ENCODE data around the gene IL19. TPM values are rescaled to one million over a fixed set of nuclear protein-coding genes. Genes with fewer than 3 reads are reported as not detected.

IL19 gene
- total and polyA plus RNA-seq, 2 donors (not counting 3 experiments of a cell fraction or from before 2014, with no cell fraction given) = not detected

DNA sequence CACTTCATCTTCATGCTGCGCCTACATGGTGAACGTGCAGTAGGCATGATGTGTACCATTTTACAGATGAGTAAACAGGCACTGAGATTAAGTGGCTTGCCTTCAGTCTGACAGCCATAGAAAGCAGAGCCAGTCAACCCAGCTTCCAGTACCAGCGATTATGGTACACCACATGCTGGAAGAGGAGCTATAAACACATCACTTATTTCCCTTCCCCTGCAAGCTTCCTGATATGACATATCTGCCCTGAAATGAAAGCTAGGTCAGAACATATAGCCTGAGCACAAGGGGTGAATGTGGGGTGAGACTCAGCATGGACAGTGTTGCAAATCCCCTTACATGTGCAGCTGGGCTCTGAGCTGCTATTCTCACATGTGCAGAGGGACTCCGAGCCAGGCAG is 61.1 kb downstream of the IL19 start:
- intact Hi-C loops (cut with micrococcal nuclease) = no loop called here
- H3K9ac ChIP-seq (replicated peaks; ENCODE audit: extremely low read depth, insufficient read depth, low read length) = no peak overlapping the region
- no peak overlapping the region for H3K4me3 ChIP-seq (replicated peaks in 1 of 3; ENCODE audit: insufficient read depth in 1 of 3, low read depth in 1 of 3, low read length in 3 of 3)
- no peaks in the 10 kb centered on the region for H3K4me1 ChIP-seq (ENCODE audit: control insufficient read depth, extremely low read depth, insufficient read depth, low read length)
- peaks cover 3 to 9% of the 10 kb centered on the region in 2 experiments for H3K27me3 ChIP-seq (ENCODE audit: control insufficient read depth in 2 of 2, insufficient read depth in 2 of 2, low read length in 2 of 2)
- ChIA-PET CTCF (interaction anchor here (1.0 to 1.3 kb wide), 2 partner anchors 22 to 24 kb away, joined by 3 to 4 read pairs; no protein-coding TSS in a partner anchor), POLR2A (no interaction called here)
- no peaks in the 10 kb centered on the region for H3K9me1 ChIP-seq (replicated peaks; ENCODE audit: control insufficient read depth, extremely low read depth, insufficient read depth, low read length)
- BruUV-seq (replicated peaks) = no TSS peak
- no peak overlapping the region for H2AFZ ChIP-seq (ENCODE audit: low read depth, low read length)
- DNase-seq (ENCODE audit: low read depth, low spot score) (no peak), FAIRE-seq (no peak)
- H4K20me1 ChIP-seq (replicated peaks; ENCODE audit: control insufficient read depth, extremely low read depth, insufficient read depth, low read length) = no peaks in the 10 kb centered on the region
- no peaks in the 10 kb centered on the region for H3K79me2 ChIP-seq (ENCODE audit: control insufficient read depth, insufficient read depth, low read length)
- no peaks in the 10 kb centered on the region for H3K9me3 ChIP-seq (replicated peaks; ENCODE audit: control insufficient read depth, insufficient read depth, low read length)
- no peak overlapping the region for H3K4me2 ChIP-seq (ENCODE audit: insufficient read depth, low read length)
- no peaks in the 10 kb centered on the region for H3K36me3 ChIP-seq (ENCODE audit: control insufficient read depth in 2 of 2, extremely low read depth in 1 of 2, insufficient read depth in 2 of 2, low read length in 2 of 2)
- TF ChIP-seq GATA2 (IDR thresholded peaks at IDR 0.05; ENCODE audit: insufficient read depth, insufficient read length, low read depth, low read length) (no peak), POLR2A (IDR thresholded peaks at IDR 0.05; ENCODE audit: low read depth, low read length) (no peak), MAX (IDR thresholded peaks at IDR 0.05; ENCODE audit: insufficient read depth, insufficient read length) (no peak), POLR2AphosphoS5 (IDR thresholded peaks at IDR 0.05; ENCODE audit: insufficient read depth, low read depth, low read length) (no peak), FOS (IDR thresholded peaks at IDR 0.05; ENCODE audit: borderline replicate concordance, insufficient read depth, low read length) (no peak), CTCF (IDR thresholded peaks at IDR 0.05; ENCODE audit: extremely low read depth in 1 of 2, insufficient read depth in 1 of 2, low read depth in 1 of 2, low read length in 2 of 2) (no peak)
- dilution Hi-C loops (cut with MboI; ENCODE audit: extremely low pct_ligation_motif_present, low sequenced_read_pairs) = no loop called here
- no peak overlapping the region for H3K27ac ChIP-seq (ENCODE audit: insufficient read depth, low read depth, low read length)

Data from endothelial cell of umbilical vein (primary cell).